Heart right ventricle (tissue), 16 donors: ENCODE results near the gene ECE1. TPM values are rescaled to one million over a fixed set of nuclear protein-coding genes. Genes with fewer than 3 reads are reported as not detected.
A peak's percentile ranks its signal among the peaks of the same experiment; 100 is the strongest.

ENCODE experiments used
- ATAC-seq, 8 donors: fragments of 200-7000 bp; cut with Tn5 transposase; one replicate each; pipeline ENCODE4 v1.9.1; 2020; ENCODE audit warnings: mild to moderate bottlenecking in 8 of 8, moderate library complexity in 8 of 8, moderate number of reproducible peaks in 1 of 8
- DNase-seq, 2 donors: peaks; one replicate each; pipeline ENCODE4 v3.0.0-alpha.2; 2020
- H3K27ac ChIP-seq, 10 donors: fragments of 200-600 bp; sonication (generic) in 2 of 10; one replicate each; pipeline versions ENCODE4 v1.5.0 to v1.8.0; 2020 to 2022; ENCODE audit warnings: mild to moderate bottlenecking in 3 of 10
- H3K27me3 ChIP-seq, 7 donors: fragments of 200-600 bp; one replicate each; pipeline ENCODE4 v1.8.0; 2021 to 2022; ENCODE audit warnings: mild to moderate bottlenecking in 2 of 7
- H3K36me3 ChIP-seq, 9 donors: fragments of 200-600 bp; sonication (generic) in 1 of 9; one replicate each; pipeline versions ENCODE4 v1.5.0 to v1.8.0; 2020 to 2022; ENCODE audit warnings: mild to moderate bottlenecking in 2 of 9
- H3K4me1 ChIP-seq, 9 donors: fragments of 200-600 bp; sonication (generic) in 1 of 9; one replicate each; pipeline versions ENCODE4 v1.5.0 to v1.8.0; 2020 to 2022; ENCODE audit warnings: mild to moderate bottlenecking in 4 of 9
- H3K4me3 ChIP-seq, 10 donors: fragments of 200-600 bp; sonication (generic) in 2 of 10; one replicate each; pipeline versions ENCODE4 v1.5.0 to v1.8.0; 2020 to 2022; ENCODE audit warnings: mild to moderate bottlenecking in 7 of 10, moderate library complexity in 2 of 10
- H3K9me3 ChIP-seq, 11 donors: fragments of 200-600 bp in 10 of 11; sonication (generic) in 2 of 11; one replicate each; pipeline versions ENCODE4 v1.5.0 to v1.8.0; 2013 to 2022; ENCODE audit warnings: mild to moderate bottlenecking in 2 of 11, control low read depth in 1 of 11, moderate library complexity in 1 of 11
- CTCF ChIP-seq, 9 donors: fragments of 200-600 bp; sonication (generic) in 2 of 9; IDR thresholded peaks; one replicate each; pipeline versions ENCODE4 v1.5.0 to v1.8.0; 2021 to 2022; ENCODE audit warnings: antibody characterized with exemption in 9 of 9, mild to moderate bottlenecking in 5 of 9, moderate library complexity in 1 of 9
- WGBS, 2 donors: extraction: QIAGEN DNeasy Blood & Tissue Kit; methylation state at CpG; one replicate each; pipeline ENCODE4 v1.1.7; 2013; ENCODE audit warnings: inconsistent platforms in 1 of 2; 5-methylcytosine and 5-hydroxymethylcytosine counted together
- intact Hi-C, 10 donors: fragments of 100-400 bp; cut with DNase I; formaldehyde crosslinking; loops; one replicate each; pipeline versions ENCODE4 v1.11.1 to v1.14.2; 2022
- polyA plus RNA-seq, 2 donors: library from polyadenylated mRNA; stranded (reverse); fragments of 200-250 nt; gene quantifications; one replicate each; pipeline ENCODE4 v1.2.3, GENCODE V29; 2013
- total RNA-seq, 10 donors: library from RNA; stranded (reverse); fragmentation: NEBNext Ultra II Directional in 3 of 10; extraction: Animal tissue kit (Norgen Biotek cat#: 25700) in 3 of 10; gene quantifications; one replicate each; pipeline versions ENCODE4 v1.2.1 to v1.2.4, GENCODE V29; 2021 to 2023
- donor health status: Arrhythmogenic right ventricular cardiomyopathy.
- donor health status: ischemic (EF 13 %, LVEDD 7.1; RV severe dilation, severe dysfunction).
- donor health status: healthy with polysubstance abuse.
- donor health status: DM: no; HTN: yes; CAD: no.
- donor health status: DM: no; HTN: no; CAD: no.
- donor health status: ischemic (EF 25% LVEDD 6.9; RV normal size, moderate dysfunction).
- donor health status: ischemic (EF 25% LVEDD 5.7; RV mildly dilated, moderate dysfunction).
- donor health status: healthy.
- donor health status: DM: yes; HTN: yes; CAD: no.
- donor health status: Ischemic cardiomyopathy.
- donor health status: ischemic (EF 35%, LVEDD 5.7; RV mildly dilated, moderate dysfunction).
- donor health status: nonischemic (EF 11% LVEDD 7.7; RV severe dilation, severe dysfunction).
- donor health status: DM: yes; HTN: yes; CAD: no.
- donor health status: PGD.
- donor health status: ischemic (EF 29% LVEDD 5.4; RV normal size, mild dysfunction).
- donor health status: nonischemic (EF 23%, LVEDD 6.1; RV moderate dilation, normal function).

The ECE1 gene
- total and polyA plus RNA-seq, 12 donors = 30.6 to 81.8 (median 51.8) TPM

GRCh38 chr1:21300774-21301173 is 10.5 kb upstream of the ECE1 start:
- H3K27me3 ChIP-seq = no peaks in the 10 kb centered on the region
- H3K27ac ChIP-seq = peak overlapping the region in 1 of 10 donors; percentile 19
- no peak overlapping the region for H3K4me3 ChIP-seq
- no peaks in the 10 kb centered on the region for H3K9me3 ChIP-seq
- ATAC-seq (no peak), DNase-seq (no peak)
- H3K36me3 ChIP-seq = no peaks in the 10 kb centered on the region
- no peak for TF ChIP-seq CTCF (IDR thresholded peaks at IDR 0.05)
- intact Hi-C loops = no loop called here
- H3K4me1 ChIP-seq = peaks cover 0 to 54% (median 26%) of the 10 kb centered on the region in 9 donors

DNA sequence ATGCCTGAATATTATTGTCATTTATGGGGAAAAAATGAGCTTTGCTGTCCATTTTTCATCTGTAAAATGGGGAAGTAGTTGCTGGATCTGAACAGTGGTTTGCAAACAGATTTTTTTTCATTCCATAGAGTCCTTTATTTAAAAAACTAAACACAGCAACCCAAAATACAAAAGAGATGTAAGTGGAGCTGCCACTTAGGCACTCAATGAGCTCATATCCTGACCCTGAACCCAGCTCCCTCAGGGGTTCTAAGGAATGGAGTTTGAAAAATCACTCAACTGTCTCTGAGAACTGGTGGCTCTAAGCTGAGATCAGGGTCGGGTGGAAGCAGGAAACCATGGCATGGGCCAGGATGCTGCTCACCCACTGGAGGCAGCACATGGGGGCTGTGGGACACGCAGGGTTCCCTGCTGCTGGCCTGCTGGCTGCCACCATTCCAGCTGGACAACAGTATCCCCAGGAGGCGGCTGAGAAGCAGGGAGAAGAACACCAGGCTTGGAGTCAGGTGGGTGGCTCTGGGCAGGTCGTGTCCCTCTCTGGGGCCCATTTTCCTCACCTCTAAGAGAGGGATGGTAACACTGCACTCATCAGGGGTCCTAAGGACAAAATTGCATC is 9.6 kb upstream of the ECE1 start:
- Histone ChIP-seq H3K9me3 (no peaks in the 10 kb centered on the region), H3K27me3 (no peaks in the 10 kb centered on the region), H3K27ac (peak overlapping the region in 6 of 10 donors; percentile 1 to 55 (median 36)), H3K36me3 (no peaks in the 10 kb centered on the region), H3K4me1 (peaks cover 0 to 62% (median 29%) of the 10 kb centered on the region in 9 donors), H3K4me3 (no peak overlapping the region)
- DNase-seq = no peak
- TF ChIP-seq CTCF (IDR thresholded peaks at IDR 0.05) = no peak
- peak in 6 of 8 donors; percentile 13 to 59 (median 24) for ATAC-seq
- intact Hi-C loops = loop anchor here in 1 of 10 donors (5.0 kb wide), 1 partner anchor 38 kb away; no protein-coding TSS in a partner anchor
- 66 to 69% methylated on average over 4 of the region's 4 CpGs for WGBS, 2 donors

GRCh38 chr1:21298981-21299391 is 8.7 kb upstream of the ECE1 start:
- H3K9me3 ChIP-seq = no peaks in the 10 kb centered on the region
- intact Hi-C loops = loop anchor here in 1 of 10 donors (5.0 kb wide), 1 partner anchor 37 kb away; no protein-coding TSS in a partner anchor
- no peak overlapping the region for H3K4me3 ChIP-seq
- 70 to 80% methylated on average over 3 of the region's 3 CpGs for WGBS, 2 donors
- no peaks in the 10 kb centered on the region for H3K36me3 ChIP-seq
- no peak for ATAC-seq
- peaks cover 2 to 71% (median 35%) of the 10 kb centered on the region in 9 donors for H3K4me1 ChIP-seq
- peak overlapping the region in 4 of 10 donors; percentile 2 to 31 (median 23) for H3K27ac ChIP-seq
- DNase-seq = no peak
- no peaks in the 10 kb centered on the region for H3K27me3 ChIP-seq
- no peak for TF ChIP-seq CTCF (IDR thresholded peaks at IDR 0.05)

GRCh38 chr1:21297975-21298374 is 7.7 kb upstream of the ECE1 start:
- Histone ChIP-seq H3K4me1 (peaks cover 5 to 73% (median 42%) of the 10 kb centered on the region in 9 donors), H3K27ac (peak overlapping the region in 4 of 10 donors; percentile 2 to 34 (median 23)), H3K36me3 (no peaks in the 10 kb centered on the region), H3K4me3 (no peak overlapping the region), H3K27me3 (no peaks in the 10 kb centered on the region), H3K9me3 (no peaks in the 10 kb centered on the region)
- ATAC-seq (peak in 1 of 8 donors; percentile 68), DNase-seq (no peak)
- 74 to 84% methylated on average over 13 of the region's 13 CpGs for WGBS, 2 donors
- TF ChIP-seq CTCF (IDR thresholded peaks at IDR 0.05) = no peak
- intact Hi-C loops = loop anchor here in 1 of 10 donors (5.0 kb wide), 1 partner anchor 36 kb away; no protein-coding TSS in a partner anchor
